GM10248 (cell line): ENCODE results near the gene AUTS2.

ENCODE experiments used
- CTCF ChIA-PET: fragments of 300-600 bp; sonication (Branson Sonifier 250); formaldehyde crosslinking; extraction: SDS; loops from one replicate; lab custom pipeline; 2021; ENCODE audit warnings: antibody characterized with exemption; lab: Yijun Ruan, JAX
- POLR2A ChIA-PET: fragments of 350-650 bp; sonication (Branson Sonifier 250); formaldehyde crosslinking; extraction: SDS; loops from one replicate; lab custom pipeline; 2020; ENCODE audit warnings: antibody characterized with exemption; lab: Yijun Ruan, JAX
- DNase-seq: peaks from one replicate; pipeline ENCODE4 v3.0.0; 2012; ENCODE audit errors: extremely low spot score
- CTCF ChIP-seq: IDR thresholded peaks from 2 replicates; pipeline ENCODE4 v1.5.1; 2012; ENCODE audit warnings: mild to moderate bottlenecking, low read depth; ENCODE audit errors: extremely low read depth, missing control alignments, control extremely low read depth

Gene AUTS2

GRCh38 chr7:69753981-69754380 is 155.7 kb downstream of the AUTS2 start:
- no peak for DNase-seq
- POLR2A ChIA-PET: no interaction called here
- CTCF ChIA-PET: interaction anchor here (1.1 to 1.9 kb wide), 3 partner anchors 10 to 46 kb away, joined by 3 to 6 read pairs (median 3); no protein-coding TSS in a partner anchor
- TF ChIP-seq CTCF: no peak

GRCh38 chr7:69754476-69754875 is 156.2 kb downstream of the AUTS2 start:
- TF ChIP-seq CTCF: no peak
- ChIA-PET CTCF (interaction anchor here (1.1 to 1.9 kb wide), 3 partner anchors 11 to 46 kb away, joined by 3 to 6 read pairs (median 3); no protein-coding TSS in a partner anchor), POLR2A (no interaction called here)
- no peak for DNase-seq

- no peak for DNase-seq
- POLR2A ChIA-PET: no interaction called here
- CTCF ChIA-PET: no interaction called here
- no peak for TF ChIP-seq CTCF
Observed at GRCh38 chr7:69756235-69756634, 158.0 kb downstream of the AUTS2 start.

- POLR2A ChIA-PET: no interaction called here
- CTCF ChIA-PET: no interaction called here
- DNase-seq: no peak
- no peak for TF ChIP-seq CTCF
Observed at GRCh38 chr7:69757528-69757927, 159.3 kb downstream of the AUTS2 start.

GRCh38 chr7:69757981-69758430 is 159.7 kb downstream of the AUTS2 start:
- DNase-seq: no peak
- no peak for TF ChIP-seq CTCF
- ChIA-PET CTCF (interaction anchor here (1.1 kb wide), 1 partner anchor 14 kb away, joined by 3 read pairs; no protein-coding TSS in a partner anchor), POLR2A (no interaction called here)

GRCh38 chr7:69759373-69759772 is 161.1 kb downstream of the AUTS2 start:
- no peak for DNase-seq
- POLR2A ChIA-PET: no interaction called here
- CTCF ChIA-PET: interaction anchor here (1.2 kb wide), 1 partner anchor 59 kb away, joined by 3 read pairs; no protein-coding TSS in a partner anchor
- no peak for TF ChIP-seq CTCF

GRCh38 chr7:69761290-69761922 is 163.1 kb downstream of the AUTS2 start:
- DNase-seq: no peak
- POLR2A ChIA-PET: no interaction called here
- no peak for TF ChIP-seq CTCF
- CTCF ChIA-PET: interaction anchor here (1.0 kb wide), 2 partner anchors 9 to 12 kb away, joined by 3 read pairs; no protein-coding TSS in a partner anchor
